Posterior cingulate gyrus (tissue), 11 donors: ENCODE data around the gene SLC4A8.

Experiments used
- DNase-seq, 10 donors: peaks; one replicate each; pipeline versions ENCODE4 v3.0.0 to v3.0.0-alpha.2; 2020 to 2021; ENCODE audit warnings: mixed read lengths in 3 of 10
- intact Hi-C: fragments of 100-400 bp; cut with DNase I; formaldehyde crosslinking; loops from one replicate; pipeline ENCODE4 v1.15.1; 2023

Gene SLC4A8

GRCh38 chr12:51424662-51425539 lies at the start of gene SLC4A8:
SLC4A8 (plus strand) TSS chr12:51424831; CDS start chr12:51424988, 157 bp downstream.
- intact Hi-C loops, result loop anchor here (2.0 kb wide), 1 partner anchor 392 kb away; no protein-coding TSS in a partner anchor
- peak; percentile 96 to 100 (median 98) for DNase-seq

GRCh38 chr12:51374856-51375255 lies 49.8 kb upstream of the SLC4A8 start:
- DNase-seq, result peak in 1 of 10 donors; percentile 12
- intact Hi-C loops, result no loop called here

- intact Hi-C loops, result no loop called here
- peak in 8 of 10 donors; percentile 58 to 94 (median 74) for DNase-seq
Observed at GRCh38 chr12:51377099-51377984, 47.3 kb upstream of the SLC4A8 start.

GRCh38 chr12:51378749-51379148 lies 45.9 kb upstream of the SLC4A8 start:
- DNase-seq, result peak in 2 of 10 donors; percentile 14 to 15
- intact Hi-C loops, result no loop called here

GRCh38 chr12:51379571-51379970 lies 45.1 kb upstream of the SLC4A8 start:
- intact Hi-C loops, result no loop called here
- DNase-seq, result peak in 2 of 10 donors; percentile 53 to 67

GRCh38 chr12:51381226-51382079 lies 43.2 kb upstream of the SLC4A8 start:
- DNase-seq, result peak in 2 of 10 donors; percentile 47 to 74
- intact Hi-C loops, result no loop called here

GRCh38 chr12:51382173-51382572 lies 42.5 kb upstream of the SLC4A8 start:
- peak in 2 of 10 donors; percentile 70 to 86 for DNase-seq
- intact Hi-C loops, result no loop called here

- intact Hi-C loops, result no loop called here
- DNase-seq, result peak in 1 of 10 donors; percentile 23
Observed at GRCh38 chr12:51383269-51383905, 41.2 kb upstream of the SLC4A8 start.

- intact Hi-C loops, result no loop called here
- peak in 1 of 10 donors; percentile 3 for DNase-seq
Observed at GRCh38 chr12:51386351-51386750, 38.3 kb upstream of the SLC4A8 start.

GRCh38 chr12:51388069-51388799 lies 36.4 kb upstream of the SLC4A8 start:
- intact Hi-C loops, result no loop called here
- peak in 4 of 10 donors; percentile 18 to 82 (median 53) for DNase-seq

GRCh38 chr12:51388846-51389245 lies 35.8 kb upstream of the SLC4A8 start:
- peak in 2 of 10 donors; percentile 2 to 18 for DNase-seq
- intact Hi-C loops, result no loop called here

GRCh38 chr12:51389302-51389999 lies 35.2 kb upstream of the SLC4A8 start:
- DNase-seq, result peak in 1 of 10 donors; percentile 29
- intact Hi-C loops, result no loop called here

- peak in 1 of 10 donors; percentile 70 for DNase-seq
- intact Hi-C loops, result no loop called here
Observed at GRCh38 chr12:51390457-51390856, 34.2 kb upstream of the SLC4A8 start.

- DNase-seq, result peak in 4 of 10 donors; percentile 18 to 84 (median 48)
- intact Hi-C loops, result no loop called here
Observed at GRCh38 chr12:51390891-51391282, 33.7 kb upstream of the SLC4A8 start.

GRCh38 chr12:51391283-51392123 lies 33.1 kb upstream of the SLC4A8 start, which contains the start of gene GALNT6:
GALNT6 (minus strand) TSS chr12:51391406; CDS start chr12:51379781, 11,625 bp downstream.
- intact Hi-C loops, result no loop called here
- DNase-seq, result peak in 3 of 10 donors; percentile 10 to 87 (median 60)

GRCh38 chr12:51392556-51393237 lies 31.9 kb upstream of the SLC4A8 start:
- peak in 2 of 10 donors; percentile 58 to 75 for DNase-seq
- intact Hi-C loops, result no loop called here
